HS-5 (cell line): ENCODE data around the gene LDB3.
"Not testable (repeated sequence)": the region's sequence is repeated elsewhere in the genome, so short reads cannot be mapped to it uniquely, and the experiment has no call there.

Source experiments
- DNase-seq: peaks from one replicate; pipeline ENCODE4 v3.0.0-alpha.2; 2012; ENCODE audit warnings: low read depth

LDB3 gene

GRCh38 chr10:86668297-86669165, at the start of gene LDB3:
TSS of gene LDB3 (plus strand) at chr10:86668511. CDS start at chr10:86668692, 181 bp downstream.
- DNase-seq = no peak

- DNase-seq = no peak
Measured at GRCh38 chr10:86628311-86628710, 40.0 kb upstream of the LDB3 start.

GRCh38 chr10:86630079-86630478, 38.2 kb upstream of the LDB3 start:
- no peak for DNase-seq

- DNase-seq = no peak
Measured at GRCh38 chr10:86632009-86632800, 36.1 kb upstream of the LDB3 start.

GRCh38 chr10:86632951-86633350, 35.4 kb upstream of the LDB3 start:
- no peak for DNase-seq

- DNase-seq = peak; percentile 76
Measured at GRCh38 chr10:86635402-86635801, 32.9 kb upstream of the LDB3 start.

GRCh38 chr10:86636311-86636710, 32.0 kb upstream of the LDB3 start:
- DNase-seq = no peak

GRCh38 chr10:86642021-86642420, 26.3 kb upstream of the LDB3 start:
- DNase-seq = no peak

- no peak for DNase-seq
Measured at GRCh38 chr10:86642499-86642898, 25.8 kb upstream of the LDB3 start.

- no peak for DNase-seq
Measured at GRCh38 chr10:86644152-86644793, 24.0 kb upstream of the LDB3 start.

- no peak for DNase-seq
Measured at GRCh38 chr10:86644794-86645445, 23.4 kb upstream of the LDB3 start.

GRCh38 chr10:86645621-86646165, 22.6 kb upstream of the LDB3 start:
- DNase-seq = not testable (repeated sequence)

- no peak for DNase-seq
Measured at GRCh38 chr10:86646532-86646931, 21.8 kb upstream of the LDB3 start.

GRCh38 chr10:86646933-86647332, 21.4 kb upstream of the LDB3 start:
- DNase-seq = no peak

- no peak for DNase-seq
Measured at GRCh38 chr10:86647773-86648703, 20.3 kb upstream of the LDB3 start.

GRCh38 chr10:86648704-86649427, 19.4 kb upstream of the LDB3 start:
- DNase-seq = peak; percentile 81

GRCh38 chr10:86649471-86650150, 18.7 kb upstream of the LDB3 start:
- no peak for DNase-seq

- no peak for DNase-seq
Measured at GRCh38 chr10:86650151-86650550, 18.2 kb upstream of the LDB3 start.

GRCh38 chr10:86651021-86651471, 17.3 kb upstream of the LDB3 start:
- DNase-seq = no peak
